ENCODE results near the gene ARCN1.

Gene ARCN1

DNA sequence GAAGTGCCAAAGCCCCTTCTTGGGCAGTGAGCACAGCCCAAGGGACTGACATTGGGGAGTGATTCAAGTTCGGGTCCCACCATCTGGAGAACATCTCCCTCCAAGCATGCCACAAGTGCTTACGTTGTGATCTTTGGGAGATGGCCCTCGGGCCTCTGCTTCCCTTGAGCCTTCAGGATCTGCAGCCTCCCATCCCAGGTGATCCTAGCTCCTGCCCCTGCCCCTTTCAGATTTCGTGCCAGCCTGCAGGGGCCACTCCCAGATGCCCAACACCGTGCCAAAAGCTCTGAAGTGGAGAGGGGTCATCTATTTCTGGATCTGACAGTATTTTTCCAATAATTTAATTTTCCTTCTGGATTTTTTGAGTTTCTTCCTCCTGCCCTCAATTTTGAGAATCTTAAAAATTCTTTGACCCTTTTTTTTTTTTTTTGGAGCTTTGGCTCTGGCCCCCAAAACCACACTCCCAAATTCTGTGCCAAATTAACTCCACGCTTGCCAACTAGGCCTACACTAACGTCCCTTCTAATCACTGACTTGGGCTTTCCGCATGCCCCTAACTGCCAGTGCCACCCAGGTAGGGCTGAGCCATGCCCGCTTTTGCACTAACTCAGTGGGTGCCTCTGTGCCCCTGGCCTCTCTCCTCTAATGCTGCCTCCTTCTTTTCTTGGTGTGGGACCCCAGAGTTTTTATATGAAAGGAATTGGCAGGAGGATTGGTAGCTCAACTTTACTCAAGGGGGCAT is 60.5 kb downstream of the ARCN1 start:
- no peak for DNase-seq
- Histone ChIP-seq H3K36me3 (peaks cover 26 to 73% (median 62%) of the 10 kb centered on the region in 3 donors), H3K27me3 (no peaks in the 10 kb centered on the region), H3K27ac (peak overlapping the region; percentile 8 to 87), H3K9me3 (no peaks in the 10 kb centered on the region), H3K4me1 (peaks cover 7 to 61% (median 34%) of the 10 kb centered on the region in 4 donors), H3K4me3 (no peak overlapping the region)
- no peak for TF ChIP-seq CTCF (IDR thresholded peaks at IDR 0.05)
- intact Hi-C loops (cut with DNase I; ENCODE audit: low total_unique reads), result no loop called here

DNA sequence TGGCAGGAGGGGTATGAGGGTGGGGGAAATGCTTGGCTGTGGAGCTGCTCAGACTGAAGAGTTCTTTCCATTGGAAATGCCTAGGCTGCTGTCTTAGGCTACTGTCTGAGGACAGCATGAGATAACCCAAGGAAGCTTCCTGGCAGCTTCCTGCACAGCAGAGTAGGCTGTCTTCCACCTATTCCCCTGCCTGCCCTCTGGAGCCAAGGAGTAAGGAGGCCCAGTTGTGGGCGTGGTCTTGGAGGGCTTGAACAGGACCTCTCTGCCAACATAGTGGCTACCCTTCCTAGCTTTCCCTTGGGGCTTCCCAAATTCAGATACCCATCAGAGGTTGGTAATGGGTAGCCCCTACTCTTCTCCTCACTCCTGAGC is 61.1 kb downstream of the ARCN1 start:
- Histone ChIP-seq H3K9me3 (no peaks in the 10 kb centered on the region), H3K36me3 (peaks cover 20 to 73% (median 62%) of the 10 kb centered on the region in 3 donors), H3K4me3 (no peak overlapping the region), H3K27me3 (no peaks in the 10 kb centered on the region), H3K27ac (peak overlapping the region; percentile 78 to 87), H3K4me1 (peaks cover 7 to 56% (median 32%) of the 10 kb centered on the region in 4 donors)
- intact Hi-C loops (cut with DNase I; ENCODE audit: low total_unique reads), result no loop called here
- no peak for DNase-seq
- TF ChIP-seq CTCF (IDR thresholded peaks at IDR 0.05), result no peak

- Histone ChIP-seq H3K27ac (peak overlapping the region; percentile 78 to 87), H3K36me3 (peaks cover 13 to 73% (median 61%) of the 10 kb centered on the region in 3 donors), H3K9me3 (no peaks in the 10 kb centered on the region), H3K4me1 (peaks cover 7 to 51% (median 30%) of the 10 kb centered on the region in 4 donors), H3K27me3 (no peaks in the 10 kb centered on the region), H3K4me3 (peak overlapping the region in 1 of 2 donors; percentile 47)
- TF ChIP-seq CTCF (IDR thresholded peaks at IDR 0.05), result no peak
- no peak for DNase-seq
- intact Hi-C loops (cut with DNase I; ENCODE audit: low total_unique reads), result no loop called here
Measured at GRCh38 chr11:118633979-118634378, 61.8 kb downstream of the ARCN1 start.

DNA sequence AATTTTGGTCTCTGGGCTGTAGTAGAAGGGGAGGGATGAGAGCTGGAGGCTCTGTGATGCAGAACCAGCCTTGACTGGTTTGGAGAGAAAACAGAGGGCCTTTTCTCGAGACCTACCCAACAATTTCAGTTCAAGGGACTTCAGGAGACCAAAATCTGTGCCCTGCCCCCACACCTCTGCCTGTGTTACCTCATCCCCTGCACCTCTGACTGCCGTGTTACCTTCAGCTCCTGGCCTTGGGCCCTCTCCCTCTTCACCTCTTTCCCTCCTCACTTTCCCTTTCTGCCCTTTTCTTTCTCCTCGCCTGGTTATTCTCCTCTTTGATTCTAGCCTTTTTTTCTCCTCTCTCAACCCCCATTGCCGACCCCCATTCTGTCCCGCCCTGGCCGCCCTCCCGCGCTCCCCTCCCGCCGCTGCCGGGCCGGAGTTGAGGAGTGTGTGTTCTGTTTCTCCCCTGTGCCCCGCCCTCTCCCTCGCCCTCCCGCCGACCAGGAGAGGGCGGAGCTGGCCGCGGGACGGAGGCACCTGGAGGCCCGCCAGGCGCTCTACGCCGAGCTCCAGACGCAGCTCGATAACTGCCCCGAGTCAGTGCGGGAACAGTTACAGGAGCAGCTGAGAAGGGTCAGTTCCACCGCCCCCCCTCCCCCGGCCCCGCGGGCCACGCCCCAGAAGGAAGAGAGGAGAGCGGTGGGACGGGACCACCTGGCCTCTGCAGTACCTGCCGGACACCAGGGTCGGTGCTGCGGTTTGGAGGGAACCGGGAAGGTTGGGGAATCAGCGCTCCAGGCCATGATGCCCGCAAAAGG is 62.4 kb downstream of the ARCN1 start:
- Histone ChIP-seq H3K4me3 (peak overlapping the region; percentile 39 to 47), H3K36me3 (peaks cover 17 to 73% (median 65%) of the 10 kb centered on the region in 3 donors), H3K4me1 (peaks cover 7 to 47% (median 25%) of the 10 kb centered on the region in 4 donors), H3K27me3 (no peaks in the 10 kb centered on the region), H3K9me3 (no peaks in the 10 kb centered on the region), H3K27ac (peak overlapping the region; percentile 78 to 87)
- peak; percentile 77 to 94 for DNase-seq
- peak; percentile 6 to 16 for TF ChIP-seq CTCF (IDR thresholded peaks at IDR 0.05)
- intact Hi-C loops (cut with DNase I; ENCODE audit: low total_unique reads), result no loop called here

DNA sequence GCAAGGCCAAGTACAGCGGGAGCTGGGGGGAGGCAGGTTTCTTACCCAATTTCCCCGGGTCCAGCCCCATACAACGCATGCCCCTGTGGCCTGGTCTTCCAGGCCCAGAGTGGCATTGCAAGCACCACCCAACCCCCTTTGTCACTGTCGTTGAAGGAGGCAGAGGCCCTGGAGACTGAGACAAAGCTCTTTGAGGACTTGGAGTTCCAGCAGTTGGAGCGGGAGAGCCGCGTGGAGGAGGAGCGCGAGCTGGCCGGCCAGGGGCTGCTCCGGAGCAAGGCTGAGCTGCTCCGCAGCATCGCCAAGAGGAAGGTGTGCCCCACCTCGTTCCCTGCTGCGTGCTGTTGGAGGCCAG is 63.0 kb downstream of the ARCN1 start:
- Histone ChIP-seq H3K9me3 (no peaks in the 10 kb centered on the region), H3K4me1 (peaks cover 7 to 47% (median 25%) of the 10 kb centered on the region in 4 donors), H3K4me3 (peak overlapping the region; percentile 39 to 47), H3K27me3 (no peaks in the 10 kb centered on the region), H3K36me3 (peaks cover 19 to 73% (median 71%) of the 10 kb centered on the region in 3 donors), H3K27ac (peak overlapping the region; percentile 78 to 87)
- DNase-seq, result no peak
- intact Hi-C loops (cut with DNase I; ENCODE audit: low total_unique reads), result no loop called here
- no peak for TF ChIP-seq CTCF (IDR thresholded peaks at IDR 0.05)
